HG03060 (cell line): ENCODE measurements around the gene EIF4A3.
"Not testable (repeated sequence)": the region's sequence is repeated elsewhere in the genome, so short reads cannot be mapped to it uniquely, and the experiment has no call there.

Experiments
- ATAC-seq: cut with Tn5 transposase; IDR thresholded peaks from one replicate; pipeline ENCODE4 v1.9.1; 2021; ENCODE audit warnings: low read depth, moderate number of reproducible peaks; ENCODE audit not compliant: unreplicated experiment

Gene EIF4A3

DNA sequence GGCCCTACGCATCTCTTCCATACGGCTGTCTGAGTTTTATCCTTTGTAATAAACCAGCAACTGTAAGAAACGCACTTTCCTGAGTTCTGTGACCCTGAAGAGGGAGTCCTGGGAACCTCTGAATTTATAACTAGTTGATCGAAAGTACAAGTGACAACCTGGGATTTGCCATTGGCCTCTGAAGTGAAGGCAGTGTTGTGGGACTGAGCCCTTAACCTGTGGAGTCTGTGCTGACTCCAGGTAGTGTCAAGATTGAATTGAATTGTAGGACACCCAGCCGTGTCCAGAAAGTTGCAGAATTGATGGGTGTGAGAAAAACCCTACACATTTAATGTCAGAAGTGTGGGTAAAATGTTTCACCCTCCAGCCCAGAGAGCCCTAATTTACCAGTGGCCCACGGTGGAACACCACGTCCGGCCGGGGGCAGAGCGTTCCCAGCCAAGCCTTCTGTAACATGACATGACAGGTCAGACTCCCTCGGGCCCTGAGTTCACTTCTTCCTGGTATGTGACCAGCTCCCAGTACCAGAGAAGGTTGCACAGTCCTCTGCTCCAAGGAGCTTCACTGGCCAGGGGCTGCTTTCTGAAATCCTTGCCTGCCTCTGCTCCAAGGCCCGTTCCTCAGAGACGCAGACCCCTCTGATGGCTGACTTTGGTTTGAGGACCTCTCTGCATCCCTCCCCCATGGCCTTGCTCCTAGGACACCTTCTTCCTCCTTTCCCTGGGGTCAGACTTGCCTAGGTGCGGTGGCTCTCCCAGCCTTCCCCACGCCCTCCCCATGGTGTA lies 44.1 kb downstream of the EIF4A3 start:
- no peak for ATAC-seq

DNA sequence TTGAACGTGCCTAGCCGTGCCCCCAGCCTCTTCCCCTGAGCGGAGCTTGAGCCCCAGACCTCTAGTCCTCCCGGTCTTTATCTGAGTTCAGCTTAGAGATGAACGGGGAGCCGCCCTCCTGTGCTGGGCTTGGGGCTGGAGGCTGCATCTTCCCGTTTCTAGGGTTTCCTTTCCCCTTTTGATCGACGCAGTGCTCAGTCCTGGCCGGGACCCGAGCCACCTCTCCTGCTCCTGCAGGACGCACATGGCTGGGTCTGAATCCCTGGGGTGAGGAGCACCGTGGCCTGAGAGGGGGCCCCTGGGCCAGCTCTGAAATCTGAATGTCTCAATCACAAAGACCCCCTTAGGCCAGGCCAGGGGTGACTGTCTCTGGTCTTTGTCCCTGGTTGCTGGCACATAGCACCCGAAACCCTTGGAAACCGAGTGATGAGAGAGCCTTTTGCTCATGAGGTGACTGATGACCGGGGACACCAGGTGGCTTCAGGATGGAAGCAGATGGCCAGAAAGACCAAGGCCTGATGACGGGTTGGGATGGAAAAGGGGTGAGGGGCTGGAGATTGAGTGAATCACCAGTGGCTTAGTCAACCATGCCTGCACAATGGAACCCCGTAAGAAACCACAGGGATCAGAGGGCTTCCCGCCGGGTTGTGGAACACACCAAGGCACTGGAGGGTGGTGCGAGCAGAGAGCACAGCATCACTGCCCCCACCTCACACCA lies 44.8 kb downstream of the EIF4A3 start:
- no peak for ATAC-seq

DNA sequence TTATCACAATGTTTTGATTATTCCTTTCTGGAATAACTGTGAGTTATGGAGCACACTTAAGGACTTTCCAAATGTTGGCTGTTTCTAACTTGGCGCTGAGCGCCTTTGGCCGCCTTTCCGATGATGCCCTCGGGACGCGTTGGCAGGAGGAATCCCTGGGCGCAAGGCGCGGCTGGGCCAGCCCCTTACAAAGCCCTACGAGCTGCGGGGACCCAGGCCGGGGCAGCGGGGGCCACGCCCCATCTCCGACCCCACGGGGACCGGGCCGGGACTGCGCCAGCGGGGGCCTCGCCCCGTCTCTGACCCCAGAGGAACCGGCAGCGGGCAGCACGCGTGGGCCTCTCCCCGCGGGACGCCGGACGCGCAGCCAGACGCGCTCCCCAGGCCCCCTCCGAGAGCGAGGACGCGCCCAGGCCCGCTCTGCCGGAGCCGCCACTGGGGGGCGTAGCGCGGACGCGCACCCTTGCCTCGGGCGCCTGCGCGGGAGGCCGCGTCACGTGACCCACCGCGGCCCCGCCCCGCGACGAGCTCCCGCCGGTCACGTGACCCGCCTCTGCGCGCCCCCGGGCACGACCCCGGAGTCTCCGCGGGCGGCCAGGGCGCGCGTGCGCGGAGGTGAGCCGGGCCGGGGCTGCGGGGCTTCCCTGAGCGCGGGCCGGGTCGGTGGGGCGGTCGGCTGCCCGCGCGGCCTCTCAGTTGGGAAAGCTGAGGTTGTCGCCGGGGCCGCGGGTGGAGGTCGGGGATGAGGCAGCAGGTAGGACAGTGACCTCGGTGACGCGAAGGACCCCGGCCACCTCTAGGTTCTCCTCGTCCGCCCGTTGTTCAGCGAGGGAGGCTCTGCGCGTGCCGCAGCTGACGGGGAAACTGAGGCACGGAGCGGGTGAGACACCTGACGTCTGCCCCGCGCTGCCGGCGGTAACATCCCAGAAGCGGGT lies 45.6 kb downstream of the EIF4A3 start, which contains the start of gene GAA:
GAA (plus strand) TSS at position 571 of the 935 bp plus-strand sequence. CDS start 3,006 bp downstream, outside the sequence.
- ATAC-seq, result no peak

GRCh38 chr17:80100035-80100323 lies 46.9 kb downstream of the EIF4A3 start:
- no peak for ATAC-seq

DNA sequence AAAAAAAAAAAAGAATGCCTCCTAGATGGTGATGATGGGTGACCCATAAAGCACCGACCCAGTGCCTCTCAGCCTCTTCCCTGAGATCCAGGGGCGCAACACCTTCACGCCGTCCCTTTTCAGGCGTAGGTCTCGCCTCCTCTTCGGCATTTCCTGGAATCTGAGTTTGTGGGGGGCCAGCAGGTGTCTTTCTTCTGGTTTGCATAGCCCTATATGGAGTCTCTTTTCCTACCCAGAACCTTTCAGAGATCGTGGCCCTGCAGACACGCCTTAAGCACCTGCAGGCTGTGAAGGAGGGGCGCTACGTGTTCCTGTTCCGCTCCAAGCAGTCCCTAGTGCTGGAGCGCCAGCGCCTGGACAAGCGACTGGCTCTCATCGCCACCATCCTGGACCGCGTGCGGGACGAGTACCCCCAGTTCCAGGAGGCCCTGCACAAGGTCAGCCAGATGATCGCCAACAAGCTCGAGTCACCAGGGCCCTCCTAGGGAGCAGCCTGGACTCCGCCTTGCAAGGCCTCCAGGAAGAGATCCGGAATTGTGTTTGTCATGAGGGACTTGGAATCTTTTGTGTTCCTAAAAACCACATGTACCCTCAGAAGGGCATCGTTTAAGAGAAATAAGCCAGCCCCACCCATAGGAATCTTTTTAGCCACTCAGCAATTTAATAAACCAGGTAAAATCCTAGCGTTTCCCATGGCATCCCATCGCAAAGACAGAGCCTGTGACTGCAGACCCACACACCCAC lies 47.5 kb downstream of the EIF4A3 start:
- ATAC-seq, result no peak

DNA sequence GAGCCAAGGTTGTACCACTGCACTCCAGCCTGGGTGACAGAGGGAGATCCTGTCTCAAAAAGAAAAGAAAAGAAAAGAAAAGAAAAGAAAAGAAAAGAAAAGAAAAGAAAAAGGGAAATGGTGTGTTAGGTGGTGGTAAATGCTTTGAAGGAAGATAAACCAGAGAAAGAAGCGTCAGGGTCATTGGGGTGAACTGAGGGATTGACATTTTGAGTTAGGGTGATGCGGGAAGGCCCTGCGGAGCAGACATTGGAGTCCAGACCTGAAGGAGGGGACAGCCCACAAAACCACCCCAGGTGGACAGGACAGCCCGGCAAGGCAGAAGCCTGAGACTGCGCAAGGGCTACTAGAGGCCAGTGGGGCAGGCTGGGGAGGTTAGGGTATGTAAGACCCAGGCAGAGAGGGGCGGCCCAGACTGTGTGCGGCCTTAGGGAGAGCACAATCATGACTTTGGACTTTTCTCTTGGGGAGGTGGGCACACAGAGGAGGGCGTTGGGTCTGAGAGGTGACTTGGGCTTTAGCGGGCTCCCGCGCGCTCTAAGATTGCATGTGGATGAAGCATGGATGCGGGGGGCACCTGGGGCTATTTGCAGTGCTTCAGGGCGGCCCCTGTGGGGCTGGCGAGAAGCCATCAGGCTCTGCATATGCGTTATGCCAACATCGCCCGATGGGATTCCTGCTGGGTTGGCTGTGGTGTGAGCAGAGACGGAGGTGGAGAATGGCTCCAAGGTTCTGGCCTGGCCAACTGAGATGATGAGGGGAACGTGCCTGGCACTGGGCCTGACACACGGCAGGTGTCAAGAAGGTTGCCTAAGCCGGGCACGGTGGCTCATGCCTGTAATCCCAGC lies 48.9 kb downstream of the EIF4A3 start:
- no peak for ATAC-seq

DNA sequence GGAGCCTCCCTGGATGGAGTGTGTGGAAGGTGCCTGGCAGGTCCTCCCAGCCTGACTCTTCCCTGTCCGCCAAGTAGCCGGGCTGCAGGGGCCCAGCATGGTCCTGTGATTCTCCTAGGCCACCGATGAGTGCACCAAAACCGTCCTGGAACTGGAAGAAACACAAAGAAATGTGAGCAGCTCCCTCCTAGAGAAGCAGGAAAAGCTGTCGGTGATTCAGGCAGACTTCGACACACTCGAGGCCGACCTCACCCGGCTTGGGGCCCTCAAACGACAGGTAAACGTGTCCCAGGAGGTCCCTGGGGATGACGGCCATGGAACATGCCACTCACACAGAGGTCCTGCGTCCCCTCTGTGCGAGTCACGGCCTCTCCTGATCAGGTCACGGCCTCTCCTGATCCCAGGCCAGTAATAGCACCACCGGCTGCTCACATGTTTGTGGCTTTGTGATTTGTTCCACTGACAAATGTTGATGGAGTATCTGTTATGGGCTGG lies 49.8 kb downstream of the EIF4A3 start:
- ATAC-seq, result no peak

DNA sequence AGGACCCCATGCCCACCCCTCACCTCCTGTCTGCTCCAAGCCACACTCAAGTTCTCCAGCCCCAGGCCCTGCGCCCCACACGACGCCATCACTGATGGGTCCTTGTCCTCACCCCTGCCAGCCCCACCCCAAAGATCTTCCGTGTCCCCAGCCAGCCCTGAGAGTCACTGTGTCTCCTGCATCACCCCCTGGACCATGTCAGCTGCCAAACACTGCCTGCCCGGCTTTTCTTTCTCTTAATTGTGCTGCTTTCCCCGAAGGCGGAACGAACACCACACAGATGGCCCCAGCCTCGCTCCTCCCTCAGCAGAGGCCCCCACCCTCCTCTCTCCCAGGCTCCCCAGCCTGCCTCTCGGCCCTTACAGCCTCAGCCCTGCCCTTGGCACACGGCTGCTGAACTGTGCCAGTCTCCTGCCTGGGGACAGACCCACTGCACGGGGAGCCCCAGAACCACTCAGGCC lies 50.3 kb downstream of the EIF4A3 start:
- ATAC-seq, result no peak

- ATAC-seq, result no peak
Observed at GRCh38 chr17:80095844-80096475, 51.0 kb downstream of the EIF4A3 start.

- ATAC-seq, result no peak
Observed at GRCh38 chr17:80095038-80095843, 51.7 kb downstream of the EIF4A3 start.

DNA sequence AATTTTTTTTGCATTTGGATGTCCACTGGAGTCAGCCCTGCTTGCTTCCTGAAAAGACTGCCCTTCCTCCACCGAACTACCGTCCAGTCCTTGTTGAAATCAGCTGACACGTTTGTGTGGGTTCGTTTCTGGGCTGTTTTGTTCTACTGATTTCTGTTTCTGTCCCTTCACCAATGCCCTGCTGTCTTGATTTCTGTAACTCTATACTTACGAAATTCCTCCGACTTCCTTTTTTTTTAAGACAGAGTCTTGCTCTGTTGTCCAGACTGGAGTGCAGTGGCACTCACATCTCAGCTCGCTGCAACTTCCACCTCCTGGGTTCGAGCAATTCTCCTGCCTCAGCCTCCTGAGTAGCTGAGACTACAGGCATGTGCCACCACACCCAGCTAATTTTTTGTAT lies 54.0 kb downstream of the EIF4A3 start:
- ATAC-seq, result no peak

- ATAC-seq, result no peak
Observed at GRCh38 chr17:80091376-80091775, 55.6 kb downstream of the EIF4A3 start.

DNA sequence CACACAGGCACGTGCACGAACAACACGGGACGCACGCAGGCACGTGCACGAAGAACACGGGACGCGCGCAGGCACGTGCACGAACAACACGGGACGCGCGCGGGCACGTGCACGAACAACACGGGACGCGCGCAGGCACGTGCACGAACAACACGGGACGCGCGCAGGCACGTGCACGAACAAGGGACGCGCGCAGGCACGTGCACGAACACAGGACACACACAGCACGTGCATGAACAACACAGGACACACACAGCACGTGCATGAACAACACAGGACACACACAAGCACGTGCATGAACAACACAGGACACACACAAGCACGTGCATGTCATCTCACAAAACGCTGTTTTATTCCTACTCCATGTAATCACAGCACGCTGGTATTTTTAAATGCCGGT lies 56.8 kb downstream of the EIF4A3 start:
- ATAC-seq, result not testable (repeated sequence)

GRCh38 chr17:80089762-80090161 lies 57.2 kb downstream of the EIF4A3 start:
- ATAC-seq, result no peak

DNA sequence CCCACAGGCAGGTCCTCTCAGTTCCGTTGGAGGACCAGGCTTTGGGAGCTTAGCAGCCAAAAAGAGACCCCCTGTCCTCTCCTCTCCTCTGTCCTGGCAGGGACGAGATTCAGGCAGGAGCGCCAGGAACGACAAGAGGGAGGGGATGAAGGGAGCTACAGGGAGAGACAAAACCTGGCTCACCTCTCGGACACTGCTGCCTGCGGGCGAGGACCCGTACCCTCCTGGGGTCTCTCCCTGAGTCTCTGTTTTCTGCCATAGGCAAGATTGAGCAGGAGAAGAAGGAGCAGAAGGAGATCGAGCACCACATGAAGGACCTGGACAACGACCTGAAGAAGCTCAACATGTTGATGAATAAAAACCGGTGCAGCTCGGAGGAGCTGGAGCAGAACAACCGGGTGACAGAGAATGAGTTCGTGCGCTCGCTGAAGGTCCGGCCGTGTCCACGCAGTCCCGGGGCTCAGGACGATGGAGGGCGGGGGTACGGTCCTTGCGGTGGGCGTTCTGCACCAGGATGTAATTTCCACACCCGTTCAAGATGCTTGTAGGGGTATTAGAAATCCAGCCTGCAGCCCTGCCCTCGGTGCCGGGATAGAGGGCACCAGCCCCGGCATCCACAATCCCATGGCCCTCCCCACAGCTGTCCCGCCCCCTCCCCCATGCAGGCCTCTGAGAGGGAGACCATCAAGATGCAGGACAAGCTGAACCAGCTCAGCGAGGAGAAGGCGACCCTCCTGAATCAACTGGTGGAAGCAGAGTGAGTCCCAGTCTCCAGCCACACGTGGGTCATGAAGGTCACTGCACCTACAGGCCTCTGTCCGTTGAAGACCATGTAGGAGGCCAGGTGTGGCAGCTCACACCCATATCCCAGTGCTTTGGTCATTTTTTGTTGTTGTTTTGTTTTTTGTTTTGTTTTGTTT lies 59.3 kb downstream of the EIF4A3 start:
- no peak for ATAC-seq

- ATAC-seq, result no peak
Observed at GRCh38 chr17:80086616-80087015, 60.3 kb downstream of the EIF4A3 start.

DNA sequence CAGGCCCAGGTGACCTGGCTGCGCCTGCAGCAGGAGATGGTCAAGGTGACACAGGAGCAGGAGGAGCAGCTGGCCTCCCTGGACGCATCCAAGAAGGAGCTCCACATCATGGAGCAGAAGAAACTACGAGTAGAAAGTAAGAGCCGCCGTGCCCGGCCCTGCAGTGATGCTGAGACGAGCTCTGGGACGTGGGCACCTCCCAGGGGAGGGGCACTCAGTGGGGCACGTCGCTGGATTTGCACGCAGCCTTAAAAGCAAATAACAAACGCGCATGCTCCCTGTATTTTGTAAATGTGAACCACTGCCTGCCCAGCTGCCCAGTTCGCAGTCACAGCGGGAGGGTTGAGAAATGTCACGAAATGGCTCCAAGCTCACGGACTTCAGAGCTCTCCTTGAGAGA lies 60.8 kb downstream of the EIF4A3 start:
- no peak for ATAC-seq
